IPS-20b (cell line): Measurements from ENCODE around the gene ST3GAL2.

Source experiments
- H3K27ac ChIP-seq: one replicate; pipeline ENCODE4 v1.5.1; 2013; ENCODE audit warnings: low read length
- H3K27me3 ChIP-seq: 2 replicates; pipeline ENCODE4 v1.6.1; 2013; ENCODE audit warnings: mild to moderate bottlenecking, low read length, inconsistent platforms; ENCODE audit not compliant: insufficient read depth
- H3K36me3 ChIP-seq: 2 replicates; pipeline ENCODE4 v1.6.1; 2013; ENCODE audit warnings: low read depth, mild to moderate bottlenecking, inconsistent platforms, low read length, moderate library complexity; ENCODE audit not compliant: insufficient read depth
- H3K4me1 ChIP-seq: 2 replicates; pipeline ENCODE4 v1.6.1; 2013; ENCODE audit warnings: mild to moderate bottlenecking, control low read depth, inconsistent platforms, low read length, moderate library complexity; ENCODE audit not compliant: insufficient read depth
- H3K4me3 ChIP-seq: 2 replicates; pipeline ENCODE4 v1.5.1; 2013; ENCODE audit warnings: mild to moderate bottlenecking, low read length, inconsistent platforms
- H3K9ac ChIP-seq: 2 replicates; pipeline ENCODE4 v1.6.1; 2013; ENCODE audit warnings: low read depth, mild to moderate bottlenecking, inconsistent platforms, low read length, moderate library complexity
- H3K9me3 ChIP-seq: 2 replicates; pipeline ENCODE4 v1.6.1; 2013; ENCODE audit warnings: mild to moderate bottlenecking, low read depth, low read length, inconsistent platforms; ENCODE audit not compliant: insufficient read depth

ST3GAL2 gene

DNA sequence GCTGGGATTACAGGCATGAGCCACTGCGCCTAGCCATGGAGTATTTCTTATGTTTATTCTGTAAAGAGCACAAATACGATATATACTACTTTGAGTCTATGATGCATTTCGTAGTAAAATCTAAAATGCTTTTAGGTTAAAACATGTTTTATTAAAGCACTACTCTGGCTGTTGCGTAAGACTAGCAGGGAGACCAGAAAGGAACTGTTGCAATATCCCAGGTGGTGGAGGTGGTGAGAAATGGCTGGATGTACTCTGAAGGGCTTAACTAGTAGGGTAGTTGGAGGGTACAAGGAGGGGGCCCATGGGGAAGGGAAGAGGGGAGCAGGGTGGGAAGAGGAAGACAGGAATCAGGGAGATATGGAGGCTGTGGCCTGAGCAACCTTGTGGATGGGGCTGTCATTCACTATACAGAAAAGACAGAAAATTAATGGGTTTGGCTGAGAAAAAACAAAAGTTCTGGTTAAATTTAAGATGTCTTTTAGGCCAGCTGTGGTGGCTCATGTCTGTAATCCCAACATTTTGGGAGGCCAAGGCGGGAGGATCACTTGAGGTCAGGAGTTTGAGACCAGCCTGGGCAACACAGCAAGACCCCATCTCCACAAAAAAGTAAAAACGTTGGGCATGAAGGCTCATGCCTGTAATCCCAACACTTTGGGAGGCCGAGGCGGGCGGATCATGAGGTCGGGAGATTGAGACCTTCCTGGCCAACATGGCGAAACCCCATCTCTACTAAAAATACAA is 35.8 kb downstream of the ST3GAL2 start:
- Histone ChIP-seq H3K9me3 (no peaks in the 10 kb centered on the region), H3K9ac (no peak overlapping the region), H3K36me3 (peaks cover 24% of the 10 kb centered on the region), H3K4me1 (0 out of 2 replicates have a peak, but pooled peaks cover 2% of the 10 kb centered on the region), H3K4me3 (no peak overlapping the region), H3K27ac (no peak overlapping the region), H3K27me3 (no peaks in the 10 kb centered on the region)

DNA sequence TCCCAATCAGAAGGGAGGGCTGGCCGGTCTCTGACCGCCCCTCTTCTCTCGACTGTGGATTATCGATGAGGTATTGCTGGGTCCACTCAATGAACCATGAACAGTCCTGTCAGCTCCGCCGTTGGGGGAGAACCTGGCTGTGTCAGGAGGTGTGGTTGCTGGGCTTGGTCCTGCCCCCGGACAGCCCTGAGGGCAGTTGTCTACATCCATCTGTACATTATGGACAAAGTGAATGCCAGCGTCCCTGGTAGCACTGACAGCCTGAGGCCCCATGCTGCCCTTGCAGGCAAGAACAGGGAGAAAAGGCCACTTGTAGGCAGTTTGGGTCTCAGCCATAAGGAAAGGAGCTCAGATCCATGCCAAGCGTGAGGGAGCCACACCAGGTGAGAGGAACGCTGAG is 38.9 kb downstream of the ST3GAL2 start:
- Histone ChIP-seq H3K36me3 (peaks cover 30% of the 10 kb centered on the region), H3K27ac (no peak overlapping the region), H3K4me1 (no peaks in the 10 kb centered on the region), H3K27me3 (no peaks in the 10 kb centered on the region), H3K9ac (no peak overlapping the region), H3K9me3 (no peaks in the 10 kb centered on the region), H3K4me3 (no peak overlapping the region)

DNA sequence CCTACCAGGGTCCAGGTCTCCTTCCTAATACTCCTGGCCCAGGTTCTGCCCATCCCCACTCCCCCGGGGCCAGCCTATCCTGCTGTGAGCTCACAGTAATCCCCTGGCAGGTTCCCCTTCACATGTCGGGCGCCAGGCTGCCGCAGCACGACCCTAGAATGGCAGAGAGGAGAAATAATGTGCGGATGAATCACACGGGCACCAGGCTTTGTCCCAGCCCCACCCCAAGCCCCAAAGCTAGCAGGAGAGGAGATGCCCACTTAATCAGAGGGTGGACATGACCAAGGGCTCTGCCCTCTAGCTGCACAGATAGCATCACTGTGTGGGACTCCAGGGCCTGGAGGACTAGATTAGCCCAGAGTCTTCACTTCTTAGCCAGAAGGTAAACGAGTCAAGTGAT is 39.5 kb downstream of the ST3GAL2 start:
- no peak overlapping the region for H3K9ac ChIP-seq
- peaks cover 35% of the 10 kb centered on the region for H3K36me3 ChIP-seq
- no peaks in the 10 kb centered on the region for H3K27me3 ChIP-seq
- no peak overlapping the region for H3K4me3 ChIP-seq
- no peaks in the 10 kb centered on the region for H3K4me1 ChIP-seq
- H3K9me3 ChIP-seq, result no peaks in the 10 kb centered on the region
- H3K27ac ChIP-seq, result no peak overlapping the region

DNA sequence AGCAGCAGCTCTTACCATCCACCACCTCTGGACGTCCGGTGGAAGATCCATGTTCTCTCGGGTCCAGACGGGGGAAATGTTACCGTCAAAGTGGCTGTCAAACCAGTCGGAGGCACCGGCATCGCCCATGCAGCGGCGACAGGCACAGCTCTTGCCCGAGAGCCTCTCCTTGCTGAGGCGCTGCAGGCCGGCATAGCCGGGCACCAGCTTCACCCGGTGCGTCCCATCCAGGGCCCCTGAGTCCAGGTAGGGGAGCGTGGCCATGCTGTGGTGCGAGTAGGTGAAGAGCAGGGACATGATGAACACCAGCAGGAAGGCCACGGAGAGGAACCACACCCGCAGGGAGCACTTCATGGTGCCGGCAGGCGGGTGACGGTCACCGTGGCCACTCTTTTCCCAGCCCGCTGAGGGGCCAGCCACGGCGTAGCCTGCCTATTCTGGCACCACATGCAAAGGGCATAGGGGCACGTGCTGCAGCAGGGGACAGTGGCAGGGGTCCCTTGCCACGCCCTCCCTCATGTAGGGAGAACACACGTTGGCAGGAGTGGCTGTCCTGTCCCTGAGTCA is 40.6 kb downstream of the ST3GAL2 start:
- no peak overlapping the region for H3K27ac ChIP-seq
- H3K9ac ChIP-seq, result no peak overlapping the region
- H3K27me3 ChIP-seq, result no peaks in the 10 kb centered on the region
- no peak overlapping the region for H3K4me3 ChIP-seq
- H3K9me3 ChIP-seq, result no peaks in the 10 kb centered on the region
- H3K36me3 ChIP-seq, result peaks cover 46% of the 10 kb centered on the region
- H3K4me1 ChIP-seq, result no peaks in the 10 kb centered on the region

DNA sequence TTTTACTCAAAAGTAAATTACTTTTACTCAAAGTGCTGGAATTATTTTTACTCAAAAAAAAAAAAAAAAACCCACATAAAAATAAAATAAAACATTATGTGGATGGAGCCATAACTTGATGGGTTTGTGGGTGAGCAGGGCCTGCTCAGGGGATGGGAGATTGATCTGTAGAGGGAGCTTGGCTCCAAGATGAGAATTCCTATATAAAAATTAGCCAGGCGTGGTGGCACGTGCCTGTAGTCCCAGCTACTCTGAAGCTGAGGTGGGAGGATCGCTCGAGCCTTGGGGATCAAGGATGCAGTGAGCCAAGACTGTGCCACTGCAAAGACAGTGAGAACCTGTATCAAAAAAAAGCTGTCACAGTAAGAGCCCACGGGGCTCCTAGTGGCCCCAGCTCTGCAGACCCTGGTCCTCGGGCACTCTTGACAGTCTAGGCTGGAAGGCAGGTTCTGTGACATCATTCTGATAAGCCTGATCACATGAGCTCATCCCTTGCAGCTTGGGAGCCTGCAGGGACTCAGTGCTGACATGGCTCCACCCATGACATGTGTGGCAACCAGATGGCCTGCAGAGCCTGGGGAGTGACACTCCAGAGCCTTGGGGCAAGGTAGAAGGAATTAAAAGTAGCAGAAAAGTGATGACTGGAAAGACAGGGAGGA is 42.5 kb downstream of the ST3GAL2 start:
- H3K27me3 ChIP-seq, result no peaks in the 10 kb centered on the region
- no peak overlapping the region for H3K27ac ChIP-seq
- H3K36me3 ChIP-seq, result peaks cover 50% of the 10 kb centered on the region
- H3K4me1 ChIP-seq, result no peaks in the 10 kb centered on the region
- no peaks in the 10 kb centered on the region for H3K9me3 ChIP-seq
- no peak overlapping the region for H3K9ac ChIP-seq
- H3K4me3 ChIP-seq, result no peak overlapping the region

DNA sequence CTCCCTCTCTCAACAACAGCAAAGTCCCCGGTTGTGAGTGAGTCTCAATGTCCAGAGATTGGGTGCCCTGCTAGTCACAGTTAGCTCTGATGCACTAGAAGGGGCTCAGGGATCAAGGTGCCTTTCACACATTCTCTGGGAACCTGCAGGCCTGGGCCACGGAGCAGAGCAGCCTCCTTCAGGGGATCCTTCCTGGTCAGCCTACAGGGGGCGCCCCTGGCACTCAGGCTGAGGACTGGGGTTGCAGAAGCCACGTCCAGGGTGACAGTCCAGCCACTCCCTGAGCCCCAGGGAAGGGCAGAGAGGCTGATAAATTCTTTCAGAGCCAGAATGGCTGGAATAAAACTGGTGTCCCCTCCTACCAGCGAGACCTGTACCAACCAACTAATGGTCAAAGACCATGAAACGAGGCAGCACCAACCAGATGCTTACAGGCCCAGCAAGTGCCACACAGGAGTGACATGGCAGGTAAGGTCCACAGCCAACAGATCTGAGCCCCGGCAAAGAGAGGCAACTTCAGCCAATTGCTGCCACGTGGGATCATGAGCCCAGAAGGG is 43.5 kb downstream of the ST3GAL2 start:
- Histone ChIP-seq H3K36me3 (peaks cover 50% of the 10 kb centered on the region), H3K27ac (no peak overlapping the region), H3K9ac (no peak overlapping the region), H3K4me1 (no peaks in the 10 kb centered on the region), H3K9me3 (no peaks in the 10 kb centered on the region), H3K4me3 (no peak overlapping the region), H3K27me3 (no peaks in the 10 kb centered on the region)

DNA sequence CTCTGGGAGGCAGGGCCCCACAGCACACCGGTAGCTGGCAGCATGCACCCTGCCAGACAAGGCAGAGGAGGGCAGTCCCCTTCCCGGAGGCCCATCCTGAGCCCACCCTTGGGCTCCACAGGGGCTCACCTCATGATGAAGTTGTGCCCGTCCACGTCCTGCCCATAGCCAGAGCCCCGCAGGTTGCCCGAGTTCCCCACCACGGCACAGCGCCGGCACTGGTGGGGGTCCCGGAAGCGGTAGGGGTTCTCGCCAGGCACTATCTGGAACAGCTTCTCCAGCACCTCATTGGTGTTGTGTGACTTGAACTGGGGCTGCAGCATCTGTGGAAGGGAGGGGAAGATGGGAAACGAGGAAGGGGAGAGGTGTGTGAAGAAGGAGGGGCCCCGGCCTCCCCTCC is 44.0 kb downstream of the ST3GAL2 start:
- Histone ChIP-seq H3K36me3 (peaks cover 44% of the 10 kb centered on the region), H3K4me3 (no peak overlapping the region), H3K27ac (no peak overlapping the region), H3K4me1 (no peaks in the 10 kb centered on the region), H3K9ac (no peak overlapping the region), H3K27me3 (no peaks in the 10 kb centered on the region), H3K9me3 (no peaks in the 10 kb centered on the region)

DNA sequence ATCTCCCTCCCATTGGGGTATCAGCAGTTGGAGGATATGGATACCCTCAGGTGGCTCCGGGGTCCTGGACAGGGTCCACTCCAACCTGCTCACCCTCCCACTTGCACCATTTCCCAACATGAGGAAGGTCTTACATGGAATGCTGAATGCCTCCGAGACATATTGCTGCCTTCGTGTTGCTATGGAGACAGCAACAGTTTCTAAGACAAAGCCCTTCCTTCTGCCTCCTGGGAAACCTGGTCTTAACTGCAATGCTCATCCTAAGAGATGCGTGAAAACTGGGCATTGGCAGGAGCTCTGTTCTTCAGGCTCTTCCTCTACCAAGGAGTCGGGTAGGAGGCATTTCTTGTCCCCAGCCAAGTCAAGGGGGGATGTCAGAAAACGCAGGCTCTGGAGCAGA is 45.2 kb downstream of the ST3GAL2 start:
- no peaks in the 10 kb centered on the region for H3K9me3 ChIP-seq
- no peak overlapping the region for H3K9ac ChIP-seq
- no peaks in the 10 kb centered on the region for H3K27me3 ChIP-seq
- H3K27ac ChIP-seq, result no peak overlapping the region
- H3K4me3 ChIP-seq, result no peak overlapping the region
- H3K36me3 ChIP-seq, result peaks cover 37% of the 10 kb centered on the region
- no peaks in the 10 kb centered on the region for H3K4me1 ChIP-seq

DNA sequence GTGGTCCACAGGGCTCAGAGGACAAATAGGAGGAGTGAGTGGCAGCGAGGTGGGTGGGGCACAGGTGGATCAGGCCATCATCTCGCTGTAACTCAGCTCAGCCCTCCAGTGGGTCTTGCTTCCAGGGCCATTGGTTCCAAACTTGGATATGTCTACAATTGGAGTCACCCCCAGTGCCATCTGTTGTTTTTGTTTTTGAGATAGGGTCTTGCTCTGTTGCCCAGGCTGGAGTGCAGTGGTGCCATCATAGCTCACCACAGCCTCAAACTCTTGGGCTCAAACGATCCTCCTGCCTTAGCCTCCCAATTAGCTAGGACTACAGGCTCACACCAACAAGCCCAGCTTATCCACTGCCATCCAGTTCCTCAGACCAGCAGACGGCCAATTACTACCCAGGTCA is 46.3 kb downstream of the ST3GAL2 start:
- Histone ChIP-seq H3K9me3 (no peaks in the 10 kb centered on the region), H3K36me3 (peaks cover 38% of the 10 kb centered on the region), H3K27me3 (no peaks in the 10 kb centered on the region), H3K4me3 (no peak overlapping the region), H3K4me1 (no peaks in the 10 kb centered on the region), H3K9ac (no peak overlapping the region), H3K27ac (no peak overlapping the region)

DNA sequence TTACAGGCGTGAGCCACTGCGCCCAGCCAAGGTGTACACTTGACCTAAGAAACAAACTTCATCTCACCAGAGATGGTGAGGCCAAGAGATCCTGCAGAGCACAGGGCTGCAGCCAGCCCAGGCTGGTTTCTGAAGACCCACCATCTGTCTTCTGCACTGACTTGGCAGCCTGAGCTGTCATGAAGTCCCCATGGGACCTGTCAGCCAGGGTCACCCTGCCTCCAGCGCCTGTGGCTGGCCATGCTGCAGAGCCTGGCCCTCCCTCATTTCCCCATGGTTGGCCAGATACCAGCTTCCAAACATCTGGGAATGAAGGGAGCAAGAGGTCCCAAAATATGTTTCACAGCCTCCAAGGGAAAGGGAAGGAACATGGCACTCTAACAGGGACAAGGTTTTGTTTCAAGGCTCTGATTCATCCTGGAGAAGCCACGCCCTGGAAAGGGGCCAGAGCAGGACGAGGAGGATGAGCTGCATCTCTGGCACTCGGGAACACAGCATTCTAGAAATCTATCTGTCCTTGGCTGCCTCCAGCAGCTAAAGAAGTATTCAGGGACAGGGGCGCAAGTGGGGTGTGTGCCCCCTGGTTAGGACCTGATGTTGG is 46.9 kb downstream of the ST3GAL2 start:
- no peak overlapping the region for H3K27ac ChIP-seq
- H3K27me3 ChIP-seq, result no peaks in the 10 kb centered on the region
- no peak overlapping the region for H3K9ac ChIP-seq
- H3K4me1 ChIP-seq, result no peaks in the 10 kb centered on the region
- no peaks in the 10 kb centered on the region for H3K9me3 ChIP-seq
- H3K4me3 ChIP-seq, result no peak overlapping the region
- H3K36me3 ChIP-seq, result peaks cover 39% of the 10 kb centered on the region

DNA sequence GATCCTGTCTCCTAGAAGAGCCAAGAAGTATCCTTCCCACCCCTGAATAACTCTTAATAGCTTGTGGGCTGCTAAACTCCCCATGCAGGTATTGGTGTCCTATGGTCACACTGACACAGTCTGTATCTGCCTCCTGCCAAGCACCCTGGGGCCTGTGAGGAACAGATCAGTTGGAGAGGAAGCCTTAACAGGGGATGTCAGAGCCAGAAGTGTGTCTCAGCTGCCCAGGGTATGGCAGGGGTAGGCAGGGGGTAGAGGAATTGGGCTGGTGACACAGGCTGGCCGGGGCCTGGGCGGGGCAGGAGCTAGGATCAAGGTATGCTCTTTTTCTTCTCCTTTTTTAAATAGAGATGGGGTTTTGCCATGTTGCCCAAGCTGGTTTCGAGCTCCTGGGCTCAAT is 47.5 kb downstream of the ST3GAL2 start:
- Histone ChIP-seq H3K9me3 (no peaks in the 10 kb centered on the region), H3K4me3 (no peak overlapping the region), H3K27ac (no peak overlapping the region), H3K36me3 (peaks cover 39% of the 10 kb centered on the region), H3K9ac (no peak overlapping the region), H3K27me3 (no peaks in the 10 kb centered on the region), H3K4me1 (no peaks in the 10 kb centered on the region)
